NCI-H446 (cell line): Measurements from ENCODE around the gene CAMSAP1.

Source experiments
- DNase-seq, 2 experiments: peaks; one replicate each; lab custom pipeline; 2025; lab: John Stamatoyannopoulos, UW

The CAMSAP1 gene

DNA sequence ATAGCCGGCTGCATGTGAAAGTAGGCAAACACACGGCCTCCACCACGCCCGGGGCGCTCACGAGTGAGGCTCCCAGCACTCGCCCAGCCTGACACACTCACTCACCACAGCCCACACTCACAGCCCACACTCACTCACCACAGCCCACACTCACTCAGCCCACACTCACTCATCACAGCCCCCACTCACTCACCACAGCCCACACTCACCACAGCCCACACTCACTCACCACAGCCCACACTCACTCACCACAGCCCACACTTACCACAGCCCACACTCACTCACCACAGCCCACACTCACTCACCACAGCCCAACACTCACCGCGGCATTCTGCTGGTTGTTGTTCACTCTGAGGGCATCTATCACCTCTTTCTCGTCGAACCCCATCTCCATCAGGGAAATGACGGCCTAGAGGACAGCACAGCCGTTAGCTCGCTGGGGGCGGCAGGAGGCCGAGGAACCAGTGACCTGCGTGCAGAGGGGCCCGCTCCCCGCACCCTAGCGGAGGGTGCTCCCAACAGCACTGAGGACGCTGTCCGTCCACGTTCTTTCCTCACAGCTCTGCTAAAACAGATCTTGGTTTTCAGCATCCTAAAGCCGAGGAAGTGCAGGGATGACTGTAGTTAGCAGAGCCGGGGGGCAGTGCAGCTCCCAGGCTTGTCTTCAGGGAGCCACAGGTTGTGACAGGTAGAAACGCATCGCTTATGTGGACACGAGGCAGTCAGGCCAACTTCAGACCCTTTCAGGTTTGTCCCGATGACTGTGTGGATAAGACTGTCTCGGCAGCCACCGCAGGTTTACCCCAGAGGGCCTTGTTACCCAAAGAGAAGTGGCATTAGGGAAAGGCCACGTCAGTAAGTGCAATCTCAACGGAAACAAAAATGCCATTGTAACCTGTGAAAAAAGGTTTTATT is 32.3 kb upstream of the CAMSAP1 start:
- DNase-seq, result no peak

DNA sequence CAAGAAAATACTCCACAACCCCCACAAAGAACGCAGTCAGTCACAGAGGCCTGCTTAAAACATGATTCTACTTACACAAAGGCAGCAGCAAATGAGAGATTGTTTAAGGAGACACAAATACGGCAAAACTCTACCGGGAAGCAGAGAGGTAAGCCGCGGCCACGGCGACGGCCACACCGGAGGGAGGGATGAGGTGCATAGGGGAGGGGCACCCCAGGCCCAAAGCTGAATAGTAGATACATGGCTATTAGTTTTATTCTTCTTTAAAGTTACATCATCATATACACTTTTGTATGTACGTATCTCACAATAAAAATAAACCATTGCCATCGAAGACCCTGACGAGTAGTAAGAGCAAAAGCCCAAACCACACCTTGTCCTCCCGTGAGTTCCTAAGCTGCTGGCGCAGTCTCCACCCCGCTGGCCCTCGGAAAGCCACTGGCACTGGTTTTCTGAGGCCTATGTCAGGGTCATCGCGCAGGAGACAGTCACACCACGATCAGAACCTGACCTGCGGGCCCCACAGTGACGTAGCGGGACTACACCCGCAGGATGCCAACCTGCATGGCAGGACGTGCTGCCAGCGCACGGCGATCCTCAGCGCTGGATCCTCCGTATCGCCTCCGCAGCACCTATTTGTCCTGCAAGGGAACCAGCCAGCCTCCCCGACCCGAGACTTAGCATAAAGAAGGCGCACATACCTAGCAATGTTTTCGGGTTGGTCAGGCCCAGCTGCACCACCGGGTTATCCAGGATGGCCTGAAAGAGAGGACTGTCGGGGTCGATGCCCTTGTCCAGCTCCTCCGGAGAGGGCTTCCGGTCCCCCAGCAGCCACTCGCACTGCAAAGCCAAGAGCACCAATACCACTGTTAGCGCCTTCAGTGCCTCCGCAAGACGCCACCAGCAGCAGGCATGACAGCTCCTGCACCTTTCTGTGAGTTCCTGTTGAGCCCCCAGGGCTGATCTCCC is 30.5 kb upstream of the CAMSAP1 start:
- no peak for DNase-seq

DNA sequence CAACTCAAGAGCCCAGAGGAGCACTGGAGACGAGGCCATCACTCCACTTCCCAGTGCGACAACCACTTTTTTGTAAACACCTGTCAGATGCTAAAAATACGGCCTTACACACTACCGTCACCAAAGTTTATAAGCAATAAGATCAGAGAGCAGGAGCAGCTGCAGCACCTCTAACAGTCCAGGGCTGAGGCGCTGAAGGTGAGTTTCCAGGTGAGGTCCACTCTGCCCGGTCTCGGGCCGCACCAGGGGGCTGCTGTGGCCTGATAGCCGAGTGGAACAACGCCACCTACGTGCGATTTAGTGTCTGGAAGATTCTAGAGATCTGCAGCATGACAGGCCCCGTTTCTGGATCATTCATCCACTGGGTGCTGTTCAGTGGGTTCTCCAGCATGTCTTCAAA is 25.8 kb upstream of the CAMSAP1 start:
- DNase-seq, result no peak

DNA sequence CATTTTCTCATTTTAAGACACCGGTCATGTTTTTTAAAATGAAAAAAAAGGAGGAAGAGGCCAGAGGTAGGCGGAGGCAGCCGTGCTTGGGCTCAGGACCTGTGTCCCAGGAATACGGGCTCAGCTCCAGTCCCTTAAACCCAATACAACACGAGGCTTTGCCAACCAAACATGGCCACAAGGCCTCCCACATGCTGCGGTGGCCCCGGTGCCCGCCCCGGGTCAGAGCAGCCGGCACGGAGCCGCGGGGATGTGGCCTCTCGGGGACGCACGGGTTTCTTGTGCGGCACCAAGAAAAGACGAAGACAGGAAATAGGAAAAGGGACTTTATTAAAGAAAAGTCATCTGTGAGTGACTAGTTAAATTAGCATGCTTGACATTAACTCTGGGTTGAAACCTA is 25.3 kb upstream of the CAMSAP1 start:
- no peak for DNase-seq

DNA sequence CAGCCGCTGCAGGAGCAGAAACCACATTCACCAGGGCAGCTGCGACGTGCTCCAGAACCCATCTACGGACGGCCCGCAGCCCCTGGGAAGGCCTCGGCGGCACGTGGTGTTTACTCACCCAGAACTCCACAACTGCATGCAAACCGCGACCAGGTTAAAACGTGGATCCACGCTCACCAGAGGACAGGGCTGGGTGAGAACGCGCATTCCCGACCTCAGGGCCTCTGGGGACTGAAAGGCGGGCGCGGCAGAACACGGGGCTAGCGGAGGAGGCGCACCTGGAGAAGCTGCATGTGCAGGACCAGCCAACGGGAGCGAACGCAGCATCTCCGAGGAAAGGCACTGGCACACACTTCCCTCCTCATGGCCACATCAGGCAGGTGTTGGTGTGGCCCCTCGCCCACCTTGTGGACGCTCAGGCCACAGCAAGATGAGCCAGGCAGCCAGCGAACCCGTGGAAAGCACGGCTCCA is 24.0 kb upstream of the CAMSAP1 start:
- DNase-seq, result no peak

DNA sequence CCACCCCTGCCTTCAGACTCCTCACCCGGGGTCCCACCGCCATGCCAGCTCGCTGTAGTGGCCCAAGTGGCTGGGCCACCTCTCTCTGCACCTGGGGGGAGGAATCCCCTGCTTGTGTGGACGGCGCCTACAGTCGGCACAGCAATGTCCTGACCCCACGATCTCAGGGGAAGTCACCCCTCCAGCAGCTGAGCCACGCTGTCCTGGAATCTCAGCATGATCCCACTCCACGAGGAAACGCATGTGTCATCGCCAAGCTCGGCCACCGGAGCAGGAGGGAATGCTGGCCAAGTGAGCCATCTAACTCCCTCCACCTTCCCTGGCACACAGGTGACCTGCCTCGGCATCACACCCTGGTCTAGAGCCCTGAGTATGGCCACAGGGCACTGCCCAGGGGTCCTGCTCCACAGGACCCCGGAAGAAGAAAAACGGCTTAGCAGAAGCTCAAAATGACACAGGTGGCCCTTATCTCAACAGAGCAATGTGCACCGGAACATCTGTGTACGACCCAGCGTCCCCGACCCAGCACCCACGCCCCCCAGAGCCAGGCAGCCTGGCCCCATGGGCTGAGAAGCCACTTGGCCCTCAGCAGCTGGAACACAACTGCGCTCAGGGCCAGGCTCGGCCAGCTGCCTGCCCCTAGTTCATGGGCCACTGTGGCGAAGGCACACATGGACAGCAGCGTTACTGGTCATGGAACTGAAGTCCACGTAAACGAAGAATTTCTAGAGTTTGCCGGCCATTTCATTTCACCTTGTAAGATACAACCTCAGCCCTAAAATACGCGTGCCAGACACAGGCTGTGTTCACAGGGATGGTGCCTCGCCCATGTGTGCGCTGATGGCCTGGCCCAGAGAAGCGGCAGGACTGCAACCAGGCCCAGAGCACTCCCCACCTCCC is 23.4 kb upstream of the CAMSAP1 start:
- no peak for DNase-seq

DNA sequence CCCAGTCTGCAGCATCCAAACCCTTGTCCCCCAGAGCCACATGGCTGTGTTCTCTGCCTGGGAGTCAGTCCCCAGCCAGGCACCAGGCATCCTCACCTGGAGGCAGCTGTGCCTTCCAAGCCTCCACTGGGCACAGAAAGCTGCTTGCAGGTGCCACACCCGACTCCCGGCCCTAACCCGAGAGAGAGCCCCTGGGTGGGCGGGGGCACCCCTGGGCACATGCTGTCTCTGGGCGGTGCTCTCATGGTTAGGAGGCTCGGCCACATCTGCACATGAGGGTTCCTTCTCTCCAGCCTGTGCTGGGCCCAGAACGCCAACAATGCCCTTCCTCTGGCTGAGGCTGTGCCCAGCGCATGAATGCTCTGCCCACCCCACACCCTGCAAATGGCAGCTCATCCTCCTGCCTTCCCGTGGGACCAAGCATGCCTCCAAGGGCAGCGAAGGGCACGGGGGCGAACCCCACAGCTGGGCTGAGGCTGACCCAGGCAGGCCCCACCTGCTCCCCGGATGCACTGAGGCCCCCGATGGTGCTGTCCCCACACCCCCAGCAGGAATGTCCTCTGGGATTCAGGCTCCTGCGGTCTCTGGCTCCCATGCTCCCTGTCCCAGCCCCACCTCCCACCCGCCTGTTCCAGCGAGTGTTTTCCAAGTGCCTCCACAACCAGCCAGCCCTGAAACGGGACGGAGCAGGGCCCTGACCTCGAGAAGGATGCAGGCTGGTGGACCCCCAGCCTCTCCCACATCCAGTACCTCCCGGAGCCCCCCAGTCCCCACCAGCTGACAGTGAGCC is 22.5 kb upstream of the CAMSAP1 start:
- no peak for DNase-seq

DNA sequence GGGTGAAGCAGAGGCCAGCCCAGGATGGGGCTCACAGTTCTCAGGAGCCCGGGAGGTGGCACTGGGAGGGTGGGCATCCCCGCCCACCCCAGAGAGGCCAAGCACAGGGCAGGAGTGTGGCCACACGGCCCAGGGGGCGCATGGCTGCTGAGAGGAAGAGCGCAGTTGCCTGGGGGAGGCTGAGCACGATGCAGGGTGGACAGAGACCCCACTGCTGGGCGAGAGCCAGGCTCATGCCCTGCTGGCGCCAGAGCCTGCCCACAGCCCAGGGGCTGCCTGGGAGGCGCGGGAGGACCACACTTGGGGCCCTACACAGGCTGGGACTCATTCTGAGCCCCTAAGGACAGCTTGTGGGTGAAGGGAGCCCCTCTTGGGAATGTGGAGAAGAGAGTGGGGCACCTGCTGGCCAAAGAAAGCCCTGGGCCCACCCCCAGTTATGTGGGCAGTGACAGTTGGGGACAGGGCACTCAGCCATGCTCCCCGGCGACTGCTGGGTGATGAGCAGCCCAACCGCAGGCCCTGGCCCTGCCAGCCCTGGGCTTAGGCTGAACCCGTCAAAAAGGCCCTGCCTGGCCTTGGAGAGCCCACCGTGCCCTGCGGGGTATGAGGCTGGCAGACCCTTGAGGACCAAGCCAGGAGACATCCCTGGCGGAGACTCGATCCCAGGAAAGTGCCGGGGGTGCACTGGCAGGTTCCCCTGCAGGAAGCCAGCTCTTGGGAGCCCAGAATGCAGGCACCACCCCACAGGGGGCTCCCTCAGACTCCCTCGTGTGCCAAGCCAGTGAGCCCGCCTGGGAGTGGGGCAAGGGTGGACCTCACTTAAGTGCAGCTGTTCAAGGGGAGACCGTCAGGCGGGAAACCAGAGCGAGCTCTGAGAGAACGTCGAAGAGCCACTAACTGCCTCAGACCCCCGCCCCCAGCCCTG is 21.6 kb upstream of the CAMSAP1 start:
- no peak for DNase-seq

DNA sequence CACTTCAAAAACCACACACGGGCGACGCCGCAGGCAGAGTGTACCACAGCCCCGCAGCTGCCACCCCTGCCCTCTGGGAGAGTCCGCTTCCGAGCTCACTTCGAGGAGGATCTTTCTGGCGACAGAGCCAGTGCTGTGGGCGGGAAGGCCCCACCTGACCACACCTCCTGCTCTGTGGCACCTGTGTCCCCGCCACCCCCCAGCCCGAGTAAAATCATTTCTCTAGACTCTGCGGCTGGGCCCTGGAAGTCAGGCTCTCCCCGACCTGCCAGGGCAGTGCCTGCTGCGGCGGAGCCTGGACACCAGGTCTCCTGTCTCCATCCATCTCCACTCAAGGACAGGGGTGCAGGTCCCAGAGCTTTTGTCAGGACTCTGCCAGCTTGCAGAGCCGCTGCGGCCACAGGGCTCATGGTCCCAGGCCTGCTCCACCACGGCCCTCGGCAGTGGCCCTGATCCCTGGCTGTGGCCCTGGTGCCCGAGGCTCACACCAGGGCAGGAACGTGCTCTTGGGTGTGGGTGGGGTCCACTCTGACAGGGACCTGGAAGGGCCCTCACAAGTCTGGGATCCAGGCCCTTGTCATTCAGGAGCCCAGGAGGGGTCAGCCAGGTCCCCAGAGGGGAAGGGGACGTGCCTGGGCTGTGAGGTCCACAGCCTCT is 20.9 kb upstream of the CAMSAP1 start:
- DNase-seq, result no peak

DNA sequence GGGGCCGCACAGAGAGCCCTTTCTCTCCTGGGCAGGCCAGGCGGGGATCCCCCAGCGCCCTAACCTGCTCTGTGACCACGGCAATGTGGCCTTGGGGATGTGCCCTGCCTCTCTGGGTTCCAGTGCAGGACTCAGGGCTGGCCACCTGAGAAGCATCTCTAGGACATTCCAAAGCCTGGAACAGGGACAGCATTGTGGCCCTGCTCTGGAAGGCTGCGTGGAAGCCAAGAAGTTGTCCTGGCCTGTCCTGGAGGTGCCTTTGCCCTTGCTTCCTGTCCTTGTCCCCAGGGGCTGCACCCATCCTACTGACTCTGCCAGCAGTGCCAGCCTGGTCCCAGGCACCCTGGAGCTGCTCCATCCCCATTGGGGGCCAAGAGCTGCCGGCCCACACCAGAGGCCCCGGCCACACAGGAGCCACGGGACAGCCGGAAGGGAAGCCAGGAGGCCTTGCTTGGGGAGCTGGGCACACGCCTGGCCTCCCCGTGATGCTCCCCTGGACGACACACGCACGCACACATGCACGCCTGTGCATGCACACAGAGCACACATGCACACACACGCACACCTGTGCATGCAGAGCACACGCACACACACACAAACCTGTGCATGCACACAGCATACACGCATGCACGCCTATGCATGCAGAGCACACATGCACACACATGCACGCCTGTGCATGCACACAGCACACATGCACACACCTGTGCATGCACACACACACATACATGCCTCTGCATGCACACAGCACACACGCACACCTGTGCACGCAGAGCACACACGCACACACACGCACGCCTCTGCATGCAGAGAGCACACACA is 20.1 kb upstream of the CAMSAP1 start:
- DNase-seq, result no peak

DNA sequence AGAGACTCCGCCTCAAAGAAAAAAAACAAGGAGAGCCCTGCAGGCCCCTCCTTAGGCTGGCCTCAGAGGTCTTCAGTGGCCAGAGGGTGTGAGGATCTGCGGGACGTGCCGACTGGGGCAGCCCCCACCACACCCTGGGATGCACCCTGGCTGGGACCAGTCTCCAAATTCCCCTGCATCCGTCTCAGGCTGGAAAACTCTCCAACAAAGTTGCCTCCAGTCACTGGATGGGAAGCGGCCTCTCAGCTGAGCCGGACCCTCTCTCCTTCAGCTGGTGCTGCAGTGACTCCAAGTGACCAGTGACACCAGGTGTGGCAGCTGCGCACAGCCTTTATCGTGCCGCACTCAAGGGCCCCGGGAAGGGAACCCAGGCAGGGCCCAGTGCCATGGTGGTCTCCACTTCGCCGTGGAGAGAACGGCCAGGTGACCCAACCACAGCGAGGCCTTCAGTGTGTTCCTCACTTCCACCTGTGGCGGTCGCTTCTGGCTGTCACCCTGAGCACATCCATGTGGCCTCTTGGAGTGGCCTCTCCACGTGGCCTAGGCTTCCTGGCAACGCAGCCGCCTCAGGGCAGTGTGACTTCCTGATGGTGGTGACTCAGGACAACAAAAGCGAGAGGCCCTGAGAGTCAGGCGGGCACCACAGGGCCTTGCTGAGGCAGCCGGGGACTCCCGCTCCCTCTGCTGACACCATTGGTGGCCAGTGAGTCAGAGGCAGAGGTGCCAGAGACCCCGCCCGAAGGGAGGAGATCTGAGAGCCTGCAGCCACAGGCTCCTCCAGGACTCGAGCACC is 19.3 kb upstream of the CAMSAP1 start:
- no peak for DNase-seq

DNA sequence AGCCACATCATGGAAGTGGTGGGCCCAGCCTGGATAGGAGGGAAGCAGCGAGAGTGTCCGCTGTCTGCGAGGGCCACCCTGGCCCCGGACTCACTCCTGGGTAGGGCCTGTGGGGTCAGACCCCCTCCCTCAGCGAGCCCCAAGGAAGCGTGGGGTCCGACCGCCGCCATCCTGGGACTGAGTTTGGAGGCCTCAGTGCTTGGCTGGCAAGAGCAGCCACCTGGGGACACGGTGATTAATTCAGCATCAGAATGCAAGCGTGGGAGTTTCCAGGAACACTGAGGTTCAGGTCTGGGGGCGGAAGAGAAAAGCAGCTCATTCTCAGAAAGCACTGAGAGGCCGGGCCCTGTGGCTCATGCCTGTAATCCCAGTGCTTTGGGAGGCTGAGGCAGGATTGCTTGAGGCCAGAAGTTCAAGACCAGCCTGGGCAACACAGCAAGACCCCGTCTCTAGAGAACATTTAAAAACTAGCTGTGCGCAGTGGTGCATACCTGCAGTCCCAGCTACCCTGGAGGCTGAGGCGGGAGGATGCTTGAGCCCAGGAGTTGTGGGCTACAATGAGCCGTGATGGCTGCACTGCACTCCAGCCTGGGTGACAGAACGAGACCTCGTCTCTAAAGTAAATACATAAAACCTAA is 18.3 kb upstream of the CAMSAP1 start:
- no peak for DNase-seq

DNA sequence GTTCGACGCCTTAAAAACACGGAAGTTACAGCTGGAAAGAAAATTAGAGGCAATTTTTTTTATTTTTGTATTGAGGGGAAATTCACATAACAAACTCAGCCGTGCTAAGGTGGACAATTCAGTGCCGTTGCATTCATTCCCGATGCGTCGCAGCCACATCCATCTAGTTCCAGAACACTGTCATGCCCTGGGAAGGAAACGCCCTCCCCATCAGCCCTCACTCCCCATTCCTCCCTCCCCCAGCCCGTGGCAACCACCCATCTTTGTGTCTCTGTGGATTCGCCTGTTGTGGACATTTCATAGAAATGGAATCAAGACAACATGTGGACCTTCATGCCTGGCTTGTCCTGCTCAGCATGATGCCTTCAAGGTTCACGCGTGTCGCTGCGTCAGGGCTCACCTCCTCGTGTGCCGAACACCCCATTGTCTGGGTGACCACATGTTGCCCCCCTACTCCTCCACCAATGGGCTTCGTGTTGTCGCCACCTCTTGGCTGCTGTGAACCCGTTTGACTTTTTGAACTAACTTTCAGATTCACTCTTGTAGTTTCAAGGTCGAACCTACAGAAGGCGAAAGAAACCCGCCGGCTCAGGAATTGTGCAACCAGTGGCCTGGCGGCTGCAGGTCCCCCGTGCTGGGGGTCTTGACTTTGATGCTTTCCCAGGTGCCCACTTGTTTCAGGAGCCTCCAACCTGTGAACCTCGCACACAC is 17.4 kb upstream of the CAMSAP1 start:
- no peak for DNase-seq

DNA sequence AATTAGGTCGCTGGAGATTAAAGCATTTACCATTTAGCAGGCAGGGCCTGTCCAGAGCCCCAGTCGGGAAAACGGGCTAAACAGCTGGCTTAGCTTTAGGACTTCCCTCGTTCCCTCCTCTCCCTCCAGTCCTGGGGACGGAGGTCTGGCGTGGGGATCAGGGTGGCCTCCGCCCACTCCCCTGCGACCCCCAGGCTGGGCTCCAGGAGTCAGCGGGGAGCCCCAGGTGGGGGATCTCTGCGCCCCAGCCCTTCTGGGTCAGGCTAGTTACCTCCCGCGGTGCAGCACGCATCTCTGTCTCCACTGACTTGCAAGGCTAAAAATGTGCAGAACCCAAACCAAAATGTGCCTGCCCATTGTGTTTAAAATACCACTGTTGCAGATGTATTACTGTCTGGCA is 16.2 kb upstream of the CAMSAP1 start:
- no peak for DNase-seq

DNA sequence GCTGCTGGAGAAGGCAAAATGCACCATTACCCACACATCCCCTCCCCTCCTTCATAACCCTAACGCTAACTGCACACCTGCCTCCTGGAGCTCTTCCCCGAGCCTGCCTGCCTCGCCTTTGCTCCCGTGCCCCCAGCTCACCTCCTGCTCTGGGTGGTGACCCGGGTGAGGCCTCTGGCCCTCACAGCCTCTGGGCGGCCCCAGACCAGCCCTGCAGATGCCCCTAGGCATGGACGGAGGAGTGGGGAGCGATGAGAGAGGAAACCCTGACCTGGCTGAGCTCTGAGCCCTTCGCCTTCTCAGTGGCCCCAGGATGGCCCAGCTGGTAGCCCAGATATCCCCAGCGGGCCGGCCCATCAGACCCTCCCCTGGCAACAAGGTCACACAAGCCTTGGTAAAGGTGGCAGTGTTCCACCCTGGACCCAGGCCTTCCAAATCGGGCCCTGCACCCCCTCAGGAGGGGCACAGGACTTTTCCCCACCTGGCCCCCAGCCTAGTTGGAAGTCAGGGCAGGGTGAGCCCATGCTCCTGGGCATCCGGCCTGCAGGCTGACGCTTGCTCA is 14.5 kb upstream of the CAMSAP1 start:
- no peak for DNase-seq

DNA sequence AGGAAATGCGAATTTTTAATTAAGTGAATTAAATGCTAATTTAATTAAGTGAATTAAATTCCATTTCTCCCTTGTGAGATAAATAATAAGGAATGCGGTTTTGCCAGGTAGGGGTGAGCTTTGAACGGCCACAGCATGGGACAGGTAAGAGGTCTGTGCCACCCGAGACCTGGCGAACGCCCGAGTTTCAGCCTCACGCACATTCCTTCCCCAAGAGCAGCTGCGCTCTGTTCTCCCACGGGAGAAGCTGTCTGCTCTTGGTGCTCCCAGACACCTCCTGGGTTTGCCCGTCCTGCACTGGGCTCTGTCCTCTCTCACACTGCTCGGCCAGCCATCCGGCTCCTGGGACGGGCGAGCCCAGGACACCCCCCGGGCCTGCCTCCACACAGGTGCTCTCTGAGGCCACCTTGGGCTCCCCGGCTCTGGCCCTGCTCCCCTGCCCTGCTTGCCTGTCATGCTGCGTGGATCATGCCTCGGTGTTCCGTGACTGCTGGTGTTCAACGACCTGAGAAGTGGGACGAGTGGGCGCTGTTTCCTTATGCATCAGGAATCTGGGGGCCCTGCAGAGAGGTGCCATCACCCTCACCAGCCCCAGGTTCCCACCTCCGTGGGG is 13.7 kb upstream of the CAMSAP1 start:
- DNase-seq, result no peak
